GM19351 (cell line): ENCODE data around the gene TEX48.

Source experiments
- ATAC-seq: cut with Tn5 transposase; IDR thresholded peaks from one replicate; pipeline ENCODE4 v1.9.1; 2021; ENCODE audit warnings: mild to moderate bottlenecking, moderate library complexity; ENCODE audit not compliant: unreplicated experiment

Gene TEX48

DNA sequence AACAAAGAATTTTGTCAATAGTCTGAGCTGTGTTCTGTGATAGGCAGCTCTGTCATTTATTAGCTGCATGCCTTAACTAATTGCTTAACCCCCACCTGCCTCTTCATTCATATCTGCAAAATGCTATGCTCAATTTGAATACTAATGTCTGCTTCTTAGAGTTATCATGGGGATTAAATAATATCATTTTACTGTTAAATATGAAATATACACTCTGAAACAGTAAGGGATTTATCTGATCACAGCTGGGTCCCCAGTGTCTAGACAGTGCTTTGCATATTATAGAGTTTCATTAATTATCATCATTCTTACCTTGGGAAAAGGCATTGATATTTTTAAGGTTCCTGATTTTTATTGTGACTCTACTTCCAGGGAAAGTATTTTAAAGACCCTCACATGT is 12.0 kb downstream of the TEX48 start:
- no peak for ATAC-seq

GRCh38 chr9:114668146-114668545 is 13.8 kb downstream of the TEX48 start:
- no peak for ATAC-seq

GRCh38 chr9:114666851-114667250 is 15.1 kb downstream of the TEX48 start:
- ATAC-seq = no peak

- no peak for ATAC-seq
Observed at GRCh38 chr9:114666401-114666800, 15.6 kb downstream of the TEX48 start.

- no peak for ATAC-seq
Observed at GRCh38 chr9:114664181-114664580, 17.8 kb downstream of the TEX48 start.

GRCh38 chr9:114662081-114662989 is 19.7 kb downstream of the TEX48 start:
- peak; percentile 77 for ATAC-seq

DNA sequence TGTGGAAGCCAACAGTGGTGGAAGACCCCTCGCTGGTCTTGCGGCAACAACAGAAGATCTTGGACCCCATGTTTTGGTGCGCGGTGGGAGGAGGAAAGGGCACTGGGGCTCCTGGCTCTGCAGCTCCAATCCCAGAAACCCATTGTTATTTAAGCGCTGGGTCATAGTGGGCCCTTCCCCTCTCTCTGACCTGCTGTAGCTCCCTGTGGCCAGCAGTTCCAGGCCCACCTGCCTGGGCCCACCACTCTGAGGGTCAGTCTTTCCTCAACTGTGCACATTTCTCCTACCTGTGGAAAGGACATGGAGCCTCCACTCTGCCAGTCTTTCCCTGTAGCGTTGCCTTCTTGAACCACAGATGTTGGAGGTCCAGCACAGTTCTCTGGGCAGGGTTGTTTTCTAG is 24.3 kb downstream of the TEX48 start, which contains the start of gene TEX53:
TSS of gene TEX53 (minus strand) at position 101 of the 400 bp plus-strand sequence. CDS start at position 70, 31 bp downstream.
- no peak for ATAC-seq

DNA sequence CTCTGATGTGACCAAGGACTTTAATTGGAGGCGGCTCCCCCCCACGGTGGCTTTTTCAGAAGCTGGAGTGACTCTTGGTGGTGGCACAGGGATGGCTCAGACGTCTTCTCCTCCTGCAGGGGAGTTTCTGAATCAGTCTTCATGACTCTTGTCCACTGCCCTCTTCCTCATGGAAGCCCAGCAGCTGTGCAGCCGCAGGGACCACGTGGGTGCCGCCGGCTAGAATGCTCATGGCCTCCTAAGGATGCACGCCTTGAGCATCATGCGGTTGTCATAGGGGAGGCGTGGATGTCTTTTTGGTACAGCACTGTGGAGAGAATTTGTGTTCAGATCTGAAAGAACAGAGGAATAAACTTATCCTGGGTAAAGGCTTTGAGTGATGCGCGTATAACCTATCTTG is 25.7 kb downstream of the TEX48 start:
- ATAC-seq = no peak

DNA sequence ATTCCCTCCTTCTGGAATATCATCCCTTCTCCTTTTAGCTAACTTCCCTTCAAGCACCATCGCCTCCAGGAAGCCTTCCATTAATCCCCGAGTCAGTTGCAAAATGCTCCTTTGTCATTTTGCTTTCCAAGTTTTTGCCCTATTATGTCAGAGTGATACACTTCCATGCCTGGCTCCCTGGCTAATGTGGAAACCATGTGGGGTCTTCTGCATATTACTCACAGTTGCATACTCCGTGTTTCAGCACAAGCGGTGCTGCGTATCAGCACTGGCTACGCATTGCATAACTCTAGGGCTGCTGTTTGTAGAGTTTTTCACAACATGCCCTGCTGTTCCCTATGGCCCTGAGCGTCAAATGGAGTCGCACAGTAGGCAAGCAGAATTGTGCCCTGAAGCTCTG is 26.3 kb downstream of the TEX48 start:
- ATAC-seq = no peak

GRCh38 chr9:114653556-114654159 is 28.3 kb downstream of the TEX48 start:
- peak; percentile 79 for ATAC-seq

DNA sequence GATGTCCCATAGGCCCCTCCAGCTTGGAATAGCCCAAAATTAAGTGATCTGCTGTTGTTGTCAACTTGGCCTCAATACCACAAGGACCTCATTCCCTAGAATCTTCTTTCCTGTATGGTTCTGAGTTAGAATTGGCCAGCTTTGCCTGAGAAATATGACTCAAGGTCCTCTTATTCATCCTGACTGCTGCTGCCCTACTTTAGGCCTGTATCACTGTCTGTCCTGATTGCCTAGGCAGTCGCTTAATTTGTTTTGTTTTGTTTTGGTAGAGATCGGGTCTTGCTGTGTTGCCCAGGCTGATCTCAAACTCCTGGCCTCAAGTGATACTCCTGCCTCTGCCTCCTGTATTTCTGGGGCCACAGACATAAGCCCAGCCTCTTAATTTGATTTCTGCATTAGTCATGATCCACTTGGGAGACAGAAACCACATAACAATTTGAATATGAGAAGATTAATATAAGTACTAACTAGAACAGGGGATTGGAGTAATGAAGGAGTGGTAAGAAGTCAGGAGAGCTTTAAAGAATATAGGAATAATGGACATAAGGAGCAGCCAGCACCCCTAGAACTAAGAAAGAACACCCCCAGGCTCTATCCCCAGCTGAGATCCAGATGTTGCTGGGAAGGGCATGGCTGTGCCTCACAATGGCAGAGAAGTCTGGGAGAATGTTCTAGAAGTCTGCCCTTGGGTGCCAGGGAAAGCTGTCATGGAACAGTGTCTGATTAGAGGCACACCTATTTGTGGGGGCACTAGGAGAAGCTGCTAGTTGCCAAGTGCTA is 29.0 kb downstream of the TEX48 start:
- ATAC-seq = no peak

DNA sequence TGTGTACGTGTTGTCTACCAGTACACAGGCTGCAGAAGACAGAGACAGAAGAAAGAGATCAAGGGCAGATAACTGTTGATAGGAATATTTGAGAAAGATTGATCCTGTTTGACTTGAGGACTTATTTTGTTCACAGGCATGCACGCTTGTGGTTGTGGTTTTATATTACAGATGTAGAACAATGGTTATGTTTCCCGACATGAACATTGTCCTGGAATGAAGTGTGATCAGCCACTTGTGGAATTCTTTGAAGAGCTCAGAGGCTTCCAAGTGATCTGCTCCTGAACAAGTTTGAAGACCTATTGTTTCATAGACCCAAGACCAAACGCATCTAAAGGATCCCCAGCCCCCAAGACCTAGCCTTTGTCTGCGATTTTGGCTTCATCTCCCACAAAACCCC is 38.1 kb downstream of the TEX48 start:
- ATAC-seq = no peak

GRCh38 chr9:114643001-114643400 is 39.0 kb downstream of the TEX48 start:
- ATAC-seq = no peak

GRCh38 chr9:114641967-114642366 is 40.0 kb downstream of the TEX48 start:
- no peak for ATAC-seq

GRCh38 chr9:114638404-114638803 is 43.6 kb downstream of the TEX48 start:
- no peak for ATAC-seq

- no peak for ATAC-seq
Observed at GRCh38 chr9:114634387-114634786, 47.6 kb downstream of the TEX48 start.

DNA sequence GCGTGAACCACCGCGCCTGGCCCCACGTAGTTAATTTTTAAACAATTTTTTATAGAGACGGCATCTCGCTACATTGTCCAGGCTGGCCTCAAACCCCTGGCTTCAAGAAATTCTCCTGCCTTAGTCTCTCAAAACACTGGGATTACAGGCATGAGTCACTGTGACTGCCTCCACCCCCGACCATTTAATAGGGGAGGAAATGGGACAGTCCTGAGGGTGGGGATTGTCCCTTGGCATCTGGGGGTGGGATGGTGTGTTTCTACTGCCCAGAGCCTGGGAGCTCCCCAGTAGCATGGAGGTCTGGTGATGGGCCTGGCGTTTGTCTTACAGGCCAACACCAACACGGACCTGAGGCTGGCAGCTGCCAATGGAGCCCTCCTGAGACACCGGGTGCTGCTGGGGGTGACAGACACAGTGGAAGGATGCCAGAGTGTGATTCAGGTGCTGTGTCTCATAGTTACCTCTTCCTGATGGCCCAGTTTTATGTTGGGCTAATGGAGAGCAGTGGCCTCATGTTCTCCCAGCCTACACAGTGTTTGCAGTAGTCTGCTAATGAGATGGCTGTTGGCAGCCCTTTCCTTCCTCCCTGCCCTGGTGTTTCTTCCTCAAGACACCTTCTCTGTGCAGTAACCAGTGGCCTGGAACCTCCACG is 48.4 kb downstream of the TEX48 start:
- ATAC-seq = no peak

GRCh38 chr9:114631166-114631565 is 50.8 kb downstream of the TEX48 start:
- ATAC-seq = no peak

GRCh38 chr9:114629563-114630090 is 52.4 kb downstream of the TEX48 start:
- no peak for ATAC-seq

- no peak for ATAC-seq
Observed at GRCh38 chr9:114627553-114627952, 54.4 kb downstream of the TEX48 start.
